HK-2 (cell line): Measurements from ENCODE around the gene CBX8.

ENCODE experiments used
- DNase-seq: peaks from one replicate; pipeline ENCODE4 v3.0.0-alpha.2; 2018; ENCODE audit not compliant: unreplicated experiment

CBX8 gene

DNA sequence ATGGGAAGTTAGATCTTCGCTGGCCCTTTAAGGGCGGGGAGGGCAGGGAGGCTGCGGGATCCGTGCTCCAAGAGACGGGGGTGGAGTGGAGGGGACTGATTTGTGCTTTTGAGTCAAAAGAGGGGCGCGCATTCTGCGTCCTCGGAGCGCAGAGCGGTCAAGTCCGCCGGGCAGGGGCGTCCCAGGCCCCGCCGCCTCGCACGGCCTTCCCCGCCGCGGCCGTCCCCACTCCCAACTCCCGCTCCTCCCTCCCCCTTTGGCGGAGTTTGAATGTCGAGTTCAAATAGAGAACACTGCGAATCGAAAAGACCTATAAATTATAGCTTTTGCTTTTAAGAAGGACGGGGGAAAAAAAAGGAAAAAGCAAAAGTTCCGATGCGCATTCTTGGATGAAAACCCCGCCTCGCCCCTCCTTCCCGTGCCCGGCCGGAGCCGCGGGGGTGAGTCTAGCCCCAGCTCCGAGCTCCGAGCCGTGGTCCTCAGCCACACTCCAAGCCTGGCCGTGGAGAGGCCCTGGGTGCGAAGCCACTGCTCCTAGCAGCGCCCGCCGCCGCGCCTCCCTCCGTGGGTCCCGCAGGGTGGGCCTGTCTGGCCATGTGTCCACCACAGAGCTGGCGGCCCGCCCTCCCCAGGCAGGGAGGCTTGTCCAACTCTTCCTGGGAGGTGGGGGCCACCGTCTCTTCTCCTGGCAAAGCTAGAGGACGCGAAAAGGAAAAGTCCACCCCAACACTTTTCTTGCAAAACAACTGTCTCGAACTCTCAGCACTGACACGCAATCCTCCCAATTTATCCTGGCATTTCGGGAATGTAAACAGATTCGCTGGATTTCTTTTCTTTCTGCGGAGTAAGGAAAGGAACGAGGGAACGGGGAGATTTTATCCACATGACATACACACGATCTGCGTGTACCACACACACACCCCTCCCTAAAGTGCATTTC is 3.6 kb downstream of the CBX8 start:
- no peak for DNase-seq

DNA sequence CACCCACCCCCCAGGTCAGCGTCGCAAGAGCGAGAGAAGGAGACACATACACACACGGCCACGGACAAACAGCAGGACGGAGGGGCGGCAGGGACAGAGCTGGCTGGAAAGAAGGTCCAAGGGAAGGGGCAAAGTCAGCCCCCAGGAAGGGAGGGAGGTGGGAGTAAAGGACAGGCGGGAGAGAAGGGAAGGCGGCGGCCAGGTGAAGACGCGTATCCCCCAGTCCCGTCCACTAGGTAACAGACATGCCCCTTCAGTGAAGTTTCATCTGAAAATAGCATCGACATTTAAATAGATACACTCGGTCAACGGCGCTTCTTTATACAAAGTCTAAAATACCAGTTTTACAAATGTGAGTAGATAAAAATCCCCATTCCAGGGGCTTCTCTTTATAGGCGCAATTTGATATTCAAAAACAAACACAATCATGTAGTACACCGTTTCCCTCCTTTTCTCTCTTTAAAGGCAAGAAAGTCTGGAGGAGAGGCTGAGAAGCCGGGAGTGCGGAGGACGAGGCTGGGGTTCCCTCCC is 4.5 kb downstream of the CBX8 start:
- DNase-seq = no peak

DNA sequence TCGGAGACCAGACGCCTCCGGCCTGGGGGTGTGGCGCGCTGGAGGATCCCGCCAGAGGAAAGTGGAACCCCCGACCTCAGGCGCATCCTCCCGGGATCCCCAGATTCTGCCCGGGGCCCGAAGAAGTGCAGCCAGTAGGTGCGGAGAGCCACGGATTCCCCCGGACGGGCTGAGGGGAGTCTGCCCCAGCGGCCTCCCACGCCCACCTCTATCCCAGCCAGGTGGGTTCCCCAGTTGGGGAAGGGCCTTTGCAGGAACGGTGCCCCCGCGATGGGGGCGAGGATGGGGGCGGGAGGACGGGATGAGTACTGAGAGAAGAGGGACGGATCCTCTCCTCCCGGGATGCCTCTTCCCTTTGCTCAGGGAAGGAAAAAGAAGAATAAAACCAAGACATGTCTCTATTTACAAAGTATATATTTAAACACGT is 5.1 kb downstream of the CBX8 start:
- DNase-seq = no peak

DNA sequence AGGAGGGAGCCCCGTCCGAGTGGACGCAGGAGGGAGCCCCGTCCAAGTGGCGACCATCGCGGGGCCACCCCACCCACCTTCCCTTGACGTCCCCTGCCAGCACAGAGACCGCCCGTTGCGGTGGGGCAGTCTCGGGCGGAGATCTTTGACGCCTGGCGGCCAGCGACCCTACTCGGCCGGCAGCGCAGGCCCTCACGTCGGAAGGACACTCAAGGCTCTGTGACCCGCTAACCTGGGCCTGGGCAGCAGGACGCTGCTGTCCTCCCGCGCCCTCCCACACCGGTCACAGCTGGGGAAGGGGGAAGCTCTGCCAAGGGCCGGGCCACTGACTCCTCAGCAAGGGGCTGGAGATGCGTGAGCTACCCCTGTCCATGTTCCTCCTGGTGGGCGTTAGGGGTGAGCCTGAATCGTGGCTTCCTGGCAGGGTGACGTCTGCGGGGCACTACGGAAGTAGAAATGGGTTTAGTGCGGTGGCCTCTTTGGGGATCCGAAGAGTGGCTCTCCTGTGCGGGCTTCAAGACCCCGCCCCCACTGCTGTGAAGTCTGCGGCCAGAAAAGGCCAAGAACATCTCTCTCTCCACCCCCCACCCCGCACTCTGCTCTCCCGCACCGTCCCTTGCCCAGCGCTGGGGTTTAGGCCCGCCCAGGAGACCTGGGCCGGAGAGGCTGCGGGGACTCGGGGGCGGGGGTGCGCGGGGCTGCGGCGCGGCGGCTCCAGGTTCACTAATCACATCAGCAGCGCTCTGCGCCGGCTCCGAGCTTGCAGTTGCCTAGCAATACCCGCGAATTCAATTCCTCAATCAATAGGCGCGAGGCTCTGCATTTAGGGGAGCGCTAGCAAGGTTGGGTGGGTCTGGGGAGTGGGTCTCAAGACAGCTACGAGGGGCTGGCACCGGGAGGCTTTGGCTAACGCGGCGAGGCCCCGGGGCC is 5.8 kb downstream of the CBX8 start:
- no peak for DNase-seq

DNA sequence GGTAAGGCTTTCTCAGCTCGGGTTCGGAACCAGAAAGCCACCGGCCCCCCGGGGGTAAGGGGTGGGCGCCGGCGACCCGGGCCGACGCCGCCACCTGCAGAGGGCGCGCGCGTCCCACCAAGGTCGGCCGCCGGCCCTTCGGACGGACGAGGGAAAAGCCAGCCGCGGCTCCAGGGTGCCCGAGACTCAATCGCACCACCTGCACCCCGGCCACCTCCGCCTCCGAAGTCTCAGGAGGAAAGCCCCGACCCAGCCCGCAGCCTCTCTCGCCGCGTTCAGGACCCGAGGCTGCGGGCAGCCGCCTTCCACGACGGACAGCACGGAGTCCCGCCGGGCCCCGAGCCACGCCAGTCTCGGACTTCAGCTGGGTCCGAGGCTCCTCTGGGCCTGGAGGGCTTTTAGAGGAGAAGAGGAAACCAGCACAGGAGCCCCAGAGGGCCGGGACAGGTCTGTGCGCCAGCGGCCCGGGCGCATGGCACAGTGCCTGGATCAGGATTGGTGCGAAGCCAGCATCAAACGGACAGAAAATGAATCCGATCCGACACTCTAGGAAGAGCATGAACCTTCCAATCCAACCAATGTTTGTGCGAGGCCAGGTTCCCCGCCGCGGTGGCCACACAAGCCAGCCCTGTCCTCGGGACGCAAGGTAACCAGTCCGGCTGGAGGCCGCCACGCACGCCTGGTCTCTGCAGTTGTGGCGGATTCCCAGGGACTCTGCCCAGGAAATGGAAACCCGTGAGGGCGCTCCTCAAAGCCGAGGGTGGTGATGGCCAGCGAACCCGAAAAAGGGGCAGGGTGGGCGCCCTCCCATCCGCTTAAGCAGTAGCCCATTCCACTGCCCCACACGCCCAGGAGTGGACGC is 6.7 kb downstream of the CBX8 start:
- peak; percentile 51 for DNase-seq

DNA sequence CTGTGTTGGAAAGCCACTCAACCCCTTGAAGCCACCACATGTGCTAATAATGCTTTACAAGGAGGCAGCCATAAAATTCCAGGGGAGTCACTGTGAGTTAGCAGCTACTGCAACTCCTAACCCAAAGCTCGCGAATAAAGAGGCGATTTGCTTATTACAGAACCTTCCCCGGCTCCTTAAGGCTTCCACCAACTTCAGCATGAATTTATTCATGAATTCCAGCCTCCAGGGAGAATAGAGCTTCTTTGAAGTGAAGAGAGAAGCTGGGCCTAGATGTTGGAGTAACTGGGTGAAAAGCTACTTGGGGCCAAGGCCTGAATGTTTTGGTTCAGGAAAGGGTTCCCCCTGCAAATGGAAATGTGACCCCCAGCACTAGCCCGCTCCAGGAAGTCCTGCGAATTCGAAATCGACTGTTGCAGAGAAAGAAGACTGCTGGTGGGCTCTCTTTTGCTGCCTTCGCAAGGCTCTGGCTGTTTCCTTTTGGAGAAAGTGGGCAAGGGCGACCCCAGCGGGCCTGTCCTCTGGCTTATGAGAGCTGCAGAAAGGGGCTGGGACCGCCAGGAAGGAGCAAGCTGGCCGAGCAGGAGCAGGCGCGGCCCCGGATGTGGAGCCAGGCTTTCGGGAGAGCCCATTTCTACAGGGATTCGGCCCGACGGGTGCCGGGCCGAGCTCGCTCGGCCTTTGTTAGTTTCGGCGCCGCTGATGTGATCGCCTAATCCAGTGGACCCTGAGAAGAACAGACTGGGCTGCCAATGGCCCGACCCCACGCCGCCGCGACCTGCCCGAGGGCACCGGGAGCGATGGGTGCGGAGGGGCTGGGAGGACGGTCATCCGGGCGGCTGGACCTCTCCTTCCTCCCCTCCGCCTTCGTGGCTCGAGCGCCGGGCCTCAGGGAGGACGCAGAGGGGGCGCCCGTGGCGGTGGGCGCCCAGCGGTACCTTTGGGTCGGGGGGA is 7.6 kb downstream of the CBX8 start:
- DNase-seq = no peak

DNA sequence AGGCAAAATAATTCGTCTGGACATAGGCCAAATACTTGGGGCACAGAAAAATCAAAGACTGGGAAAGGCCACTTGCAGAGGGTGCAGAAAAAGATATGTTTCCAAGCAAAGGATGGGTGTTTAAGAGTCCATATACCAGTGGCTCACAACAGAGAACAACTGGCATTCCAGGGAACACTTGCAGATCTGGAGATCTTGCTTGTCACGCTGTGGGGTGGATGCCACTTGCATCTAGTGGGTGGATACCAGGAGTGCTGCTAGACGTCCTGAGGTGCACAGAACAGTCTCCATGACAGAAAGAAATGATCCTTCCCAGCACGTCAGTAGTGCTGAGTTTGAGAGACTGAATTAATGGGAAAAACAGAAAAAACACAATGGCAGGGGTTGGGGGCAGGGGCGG is 8.4 kb downstream of the CBX8 start:
- no peak for DNase-seq

DNA sequence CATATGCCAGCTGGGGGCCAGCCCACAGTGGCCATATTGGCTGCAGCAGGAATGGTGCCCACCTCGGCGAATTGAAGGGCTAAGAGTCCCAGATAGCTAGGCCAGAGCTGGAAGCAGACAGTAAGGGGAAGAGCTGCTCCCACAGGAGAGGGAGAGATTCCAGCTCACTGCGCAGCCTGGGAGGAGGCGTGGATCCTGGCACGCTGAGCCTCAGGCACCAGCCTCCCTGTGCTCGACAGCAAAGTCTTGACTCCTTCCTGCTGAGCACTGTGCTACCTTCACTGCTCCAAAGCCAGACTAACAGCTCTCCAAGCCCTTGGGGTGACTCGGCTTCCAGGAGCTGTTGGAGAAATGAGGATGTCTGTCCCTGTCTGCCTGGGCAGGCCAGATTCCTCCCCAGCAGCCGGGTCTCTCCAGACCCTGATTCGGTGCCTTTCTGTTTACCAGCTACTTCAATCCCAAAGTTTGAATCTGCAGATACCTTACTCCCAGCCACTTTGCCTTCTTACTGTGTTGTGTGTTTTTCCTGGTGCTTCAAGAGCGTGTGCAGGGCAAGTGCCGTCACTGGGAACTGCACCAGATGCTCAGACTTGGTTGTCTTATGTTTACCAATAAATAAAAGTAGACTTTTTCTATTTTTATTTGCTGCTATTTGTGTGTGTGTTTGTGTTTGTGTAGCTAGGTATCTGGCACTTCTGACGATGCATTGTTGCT is 9.8 kb downstream of the CBX8 start:
- no peak for DNase-seq

DNA sequence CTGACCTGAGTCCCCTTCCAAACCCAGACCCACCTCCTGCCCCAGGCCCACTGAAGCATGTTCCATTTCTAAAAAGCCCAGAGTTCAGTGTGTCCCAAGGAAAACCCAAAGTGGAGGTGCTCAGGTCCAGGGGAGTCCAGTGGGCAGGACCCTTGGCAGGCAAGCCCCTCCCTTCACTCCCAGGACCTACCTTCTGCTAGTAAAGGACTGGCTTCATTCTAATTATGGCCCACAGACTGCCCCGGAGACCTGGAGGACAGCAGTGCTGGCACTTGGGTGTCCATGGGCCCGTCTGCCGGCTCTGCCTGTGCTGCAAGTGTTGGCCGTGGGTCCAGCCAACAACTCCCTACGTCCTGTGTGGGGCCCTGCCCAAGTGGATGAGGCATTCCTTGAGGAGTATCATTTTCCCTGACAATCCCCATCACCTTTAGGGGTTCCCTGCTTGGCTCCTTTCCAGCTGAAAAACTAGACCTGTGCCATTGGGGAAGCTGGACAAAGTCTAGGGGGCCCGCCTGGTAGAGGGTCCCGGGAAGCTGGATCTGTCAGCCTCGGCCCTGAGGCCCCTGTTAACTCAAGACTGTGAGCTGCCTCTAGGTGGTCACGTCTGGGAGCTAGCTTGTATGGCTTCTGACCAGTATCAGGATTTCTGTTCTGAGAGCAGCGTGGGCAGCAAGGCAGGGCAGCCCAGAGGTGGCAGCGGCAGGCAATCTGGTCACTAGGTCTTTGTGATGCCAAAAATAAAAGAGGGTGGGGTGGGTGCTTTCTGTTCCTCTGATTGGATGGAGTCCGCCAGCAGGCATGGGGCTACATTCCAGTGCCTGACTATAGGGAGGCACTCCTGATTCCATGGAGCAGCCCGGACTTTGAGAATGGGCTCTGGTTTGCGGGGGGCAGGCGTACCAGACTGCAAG is 10.7 kb downstream of the CBX8 start:
- DNase-seq = no peak

DNA sequence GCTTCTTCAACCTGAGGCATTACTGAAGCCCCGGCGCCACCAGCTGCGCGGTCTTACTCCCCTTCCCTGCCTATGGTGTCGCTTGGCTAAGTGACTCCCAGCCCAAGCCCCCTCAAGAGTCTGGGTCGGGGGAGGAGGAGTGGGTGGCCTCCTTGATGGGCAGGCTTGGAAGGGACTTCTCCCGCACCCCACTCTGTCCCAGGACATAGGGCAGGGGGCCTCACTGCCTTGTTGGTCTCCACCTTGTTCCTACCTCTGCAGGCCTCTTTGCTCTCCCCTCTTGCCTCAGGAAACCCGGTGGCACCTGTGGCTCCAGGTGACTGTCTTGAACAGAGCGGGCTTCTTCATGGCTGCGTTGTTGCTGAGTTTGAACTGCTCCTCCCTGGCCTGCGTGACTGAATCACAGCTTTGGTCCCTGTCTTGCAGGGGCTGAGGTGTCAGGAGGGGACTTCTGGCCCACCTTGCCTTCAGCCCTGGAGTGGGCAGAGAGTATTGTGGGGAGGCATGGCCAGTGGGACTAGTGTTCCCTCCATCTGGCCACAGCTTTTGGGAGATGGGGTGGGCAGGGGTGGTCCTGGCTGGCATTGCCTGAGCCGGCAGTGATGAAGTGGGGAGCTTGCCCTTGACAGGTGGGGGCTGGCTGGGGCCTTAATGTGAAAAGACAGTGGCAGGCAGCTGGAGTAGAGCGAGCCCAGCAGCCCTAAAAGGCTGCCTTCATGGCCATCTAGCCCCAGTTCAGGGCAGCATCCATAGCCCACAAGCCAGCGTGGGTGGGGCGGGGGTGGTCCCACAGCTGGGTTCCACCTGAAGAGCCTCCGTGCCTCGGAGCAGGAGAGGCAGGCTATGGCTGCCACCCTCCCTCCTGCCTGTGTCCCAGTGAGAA is 11.6 kb downstream of the CBX8 start:
- DNase-seq = no peak

DNA sequence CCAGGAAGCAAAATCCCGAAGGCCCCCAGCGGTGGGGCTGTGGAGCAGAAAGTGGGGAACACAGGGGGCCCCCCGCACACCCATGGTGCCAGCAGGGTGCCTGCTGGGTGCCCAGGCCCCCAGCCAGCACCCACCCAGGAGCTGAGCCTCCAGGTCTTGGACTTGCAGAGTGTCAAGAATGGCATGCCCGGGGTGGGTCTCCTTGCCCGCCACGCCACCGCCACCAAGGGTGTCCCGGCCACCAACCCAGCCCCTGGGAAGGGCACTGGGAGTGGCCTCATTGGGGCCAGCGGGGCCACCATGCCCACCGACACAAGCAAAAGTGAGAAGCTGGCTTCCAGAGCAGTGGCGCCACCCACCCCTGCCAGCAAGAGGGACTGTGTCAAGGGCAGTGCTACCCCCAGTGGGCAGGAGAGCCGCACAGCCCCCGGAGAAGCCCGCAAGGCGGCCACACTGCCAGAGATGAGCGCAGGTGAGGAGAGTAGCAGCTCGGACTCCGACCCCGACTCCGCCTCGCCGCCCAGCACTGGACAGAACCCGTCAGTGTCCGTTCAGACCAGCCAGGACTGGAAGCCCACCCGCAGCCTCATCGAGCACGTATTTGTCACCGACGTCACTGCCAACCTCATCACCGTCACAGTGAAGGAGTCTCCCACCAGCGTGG is 12.4 kb downstream of the CBX8 start:
- DNase-seq = no peak

DNA sequence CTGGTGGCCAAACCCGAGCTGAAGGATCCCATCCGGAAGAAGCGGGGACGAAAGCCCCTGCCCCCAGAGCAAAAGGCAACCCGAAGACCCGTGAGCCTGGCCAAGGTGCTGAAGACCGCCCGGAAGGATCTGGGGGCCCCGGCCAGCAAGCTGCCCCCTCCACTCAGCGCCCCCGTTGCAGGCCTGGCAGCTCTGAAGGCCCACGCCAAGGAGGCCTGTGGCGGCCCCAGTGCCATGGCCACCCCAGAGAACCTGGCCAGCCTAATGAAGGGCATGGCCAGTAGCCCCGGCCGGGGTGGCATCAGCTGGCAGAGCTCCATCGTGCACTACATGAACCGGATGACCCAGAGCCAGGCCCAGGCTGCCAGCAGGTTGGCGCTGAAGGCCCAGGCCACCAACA is 13.0 kb downstream of the CBX8 start:
- DNase-seq = no peak

DNA sequence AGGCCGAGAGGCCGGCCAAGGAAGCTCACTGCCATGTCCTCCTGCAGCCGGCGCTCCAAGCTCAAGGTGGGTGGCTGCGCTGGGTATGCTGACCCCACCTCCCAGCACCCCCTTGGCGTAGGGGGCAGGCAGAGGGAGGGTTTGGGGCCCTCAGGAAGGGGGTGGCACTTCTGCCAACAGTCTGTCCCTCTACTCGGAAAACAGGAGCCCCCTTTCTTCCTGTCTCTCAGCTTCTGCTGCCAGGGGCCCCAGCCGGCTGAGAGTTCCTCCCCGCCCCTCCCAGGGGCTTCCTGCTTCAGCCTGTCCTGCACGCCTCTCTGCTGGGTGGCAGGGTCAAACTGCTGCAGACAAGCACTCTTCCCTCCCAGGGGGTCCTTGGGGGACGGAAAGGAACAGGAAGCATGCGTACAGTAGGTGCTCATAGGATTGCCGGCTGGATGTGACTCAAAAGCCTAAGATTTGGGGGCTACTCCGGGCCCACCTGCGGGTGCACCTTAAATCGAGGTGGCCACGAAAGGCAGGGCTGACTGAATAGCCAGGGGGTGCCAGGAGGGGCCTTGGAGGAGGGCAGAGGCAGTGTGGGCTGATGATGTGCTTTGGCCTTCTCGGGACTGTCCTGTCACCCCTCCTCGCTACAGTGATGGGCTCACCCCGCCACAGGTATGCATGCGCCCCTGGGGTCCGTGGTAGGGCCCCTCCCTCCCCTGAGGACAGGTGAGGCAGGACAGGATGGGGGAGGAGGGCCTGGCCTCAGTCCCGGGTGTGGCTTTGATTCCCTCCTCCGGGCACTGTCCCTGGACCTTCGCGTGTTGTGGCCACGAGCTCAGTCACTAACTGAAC is 14.9 kb downstream of the CBX8 start:
- no peak for DNase-seq

DNA sequence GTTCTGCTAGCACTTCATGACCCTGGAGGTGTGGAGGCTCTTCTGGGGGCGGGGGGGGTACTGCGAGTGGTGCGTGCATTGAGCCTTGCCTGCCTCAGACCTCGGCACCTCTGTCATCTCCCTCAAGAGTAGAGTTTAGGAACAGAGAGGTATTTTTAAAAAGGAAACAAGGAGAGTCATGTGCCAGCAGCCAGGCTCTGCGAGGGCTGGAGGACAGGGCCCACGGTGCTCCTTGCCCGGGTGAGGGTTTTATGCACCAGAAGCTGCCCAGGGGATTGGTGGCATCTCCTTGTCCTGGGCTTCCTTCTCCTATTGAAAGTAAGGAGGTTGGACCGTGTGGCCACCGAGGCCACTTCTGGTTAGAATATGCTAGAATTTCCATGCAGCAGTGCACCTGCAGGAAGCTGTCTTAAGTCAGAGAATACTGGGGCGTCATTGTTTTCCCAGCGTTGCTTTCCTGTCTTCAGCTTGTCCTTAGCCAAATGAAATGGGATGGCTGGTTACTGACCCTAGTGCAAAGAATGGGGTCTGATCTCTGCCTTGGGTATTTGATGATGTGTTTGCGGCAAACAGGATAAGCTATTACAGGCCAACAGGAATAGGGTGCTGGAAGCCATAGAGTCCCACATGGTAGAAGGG is 15.7 kb downstream of the CBX8 start:
- no peak for DNase-seq

DNA sequence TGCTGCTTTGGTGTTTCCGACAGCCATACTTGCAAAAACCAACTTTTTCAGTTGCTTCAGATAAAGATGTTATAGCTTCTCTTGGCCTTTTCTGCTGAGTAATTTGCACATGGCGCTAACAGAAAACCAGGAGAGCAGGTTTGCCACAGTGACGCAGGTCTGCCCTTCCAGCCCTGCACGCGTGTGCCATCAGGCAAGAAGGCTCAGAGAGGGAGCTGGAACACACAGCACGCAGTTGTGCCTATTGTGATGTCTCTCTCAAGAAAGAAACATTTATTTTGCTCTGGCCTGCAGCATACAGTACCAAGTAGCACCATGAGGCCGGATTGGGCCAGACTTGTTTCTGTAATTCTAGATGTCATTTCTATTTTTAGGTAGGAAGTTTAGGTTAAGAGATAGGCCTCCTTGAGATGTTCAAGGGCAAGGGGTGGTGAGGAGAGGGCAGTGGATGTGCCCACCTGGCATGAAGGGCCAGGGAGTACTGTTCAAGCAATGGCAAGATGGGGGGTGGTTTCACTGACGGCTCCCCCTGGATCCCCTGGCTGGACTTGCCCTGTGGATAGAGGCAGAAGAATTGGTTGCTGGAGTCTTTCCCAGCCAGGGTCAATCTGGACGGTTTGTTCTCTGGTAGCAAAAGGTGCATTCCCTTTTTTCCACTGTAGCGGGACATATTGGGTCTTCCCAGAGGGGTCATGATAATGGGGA is 17.1 kb downstream of the CBX8 start:
- no peak for DNase-seq
